Measurements from ENCODE around the gene TAMALIN. TPM values are rescaled to one million over a fixed set of nuclear protein-coding genes. Genes with fewer than 3 reads are reported as not detected.
A peak's percentile ranks its signal among the peaks of the same experiment; 100 is the strongest.

The TAMALIN gene
- total RNA-seq, result 100 to 1,000 TPM in 1 of 2 donors, 10 to 100 TPM in 1; 64.2 to 129 TPM
- 10 to 100 TPM in 1 of 2 donors, 1 to 10 TPM in 1; 7.1 to 13.8 TPM for polyA plus RNA-seq
- long read RNA-seq, donor 1, partial matches to known transcripts, result 0 of 5 reads
- long read RNA-seq, donor 1, other reads (novel, unspliced or antisense), result 5 of 5 reads
- long read RNA-seq, donor 2, transcript GRASP-201 (8 exons, 1,933 nt), result major isoform, 32 of 61 reads
- long read RNA-seq, donor 2, partial matches to known transcripts, result 1 of 61 reads
- long read RNA-seq, donor 2, other reads (novel, unspliced or antisense), result 23 of 61 reads

DNA sequence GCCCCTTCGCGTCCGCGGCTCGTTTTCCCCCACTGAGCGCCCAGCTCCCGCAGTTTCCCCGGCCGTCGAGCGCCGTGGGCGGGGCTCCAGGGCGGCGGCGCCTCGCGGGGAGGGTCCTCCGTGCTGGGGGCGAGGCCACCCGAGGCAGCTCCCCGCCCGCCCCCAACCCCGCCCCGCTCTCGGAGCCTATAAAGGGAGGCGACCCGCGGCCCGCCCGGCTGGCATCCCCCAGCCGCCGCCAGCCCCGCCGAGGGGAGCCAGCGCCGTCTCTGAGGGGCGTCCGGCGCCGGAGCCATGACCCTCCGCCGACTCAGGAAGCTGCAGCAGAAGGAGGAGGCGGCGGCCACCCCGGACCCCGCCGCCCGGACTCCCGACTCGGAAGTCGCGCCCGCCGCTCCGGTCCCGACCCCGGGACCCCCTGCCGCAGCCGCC lies at the start of gene TAMALIN:
TSS of gene TAMALIN (plus strand) at position 221 of the 432 bp plus-strand sequence. CDS start at position 295, 74 bp downstream.
- DNase-seq (peak; percentile 85 to 90), ATAC-seq (ENCODE audit: low FRiP score) (peak; percentile 58)
- Histone ChIP-seq H3K9me3 (ENCODE audit: control insufficient read depth, low read length) (no peaks in the 10 kb centered on the region), H3K27me3 (ENCODE audit: control insufficient read depth in 1 of 2, insufficient read depth in 2 of 2, low read length in 1 of 2) (no peaks in the 10 kb centered on the region), H3K4me1 (ENCODE audit: control insufficient read depth in 1 of 2, insufficient read depth in 2 of 2, low read length in 2 of 2) (no peaks in the 10 kb centered on the region), H3K36me3 (ENCODE audit: control insufficient read depth in 1 of 2, insufficient read depth in 2 of 2, low read length in 1 of 2) (no peaks in the 10 kb centered on the region), H3K4me3 (ENCODE audit: low read length in 2 of 2) (peak within 1 kb of the TSS; percentile 44 to 50), H3K27ac (ENCODE audit: low read depth in 1 of 2, low read length in 2 of 2) (no peak within 1 kb of the TSS)
- intact Hi-C loops (cut with DNase I), result no loop called here
- 0 to 1% methylated on average over 34 to 60 of the region's 60 CpGs for WGBS, 2 donors

DNA sequence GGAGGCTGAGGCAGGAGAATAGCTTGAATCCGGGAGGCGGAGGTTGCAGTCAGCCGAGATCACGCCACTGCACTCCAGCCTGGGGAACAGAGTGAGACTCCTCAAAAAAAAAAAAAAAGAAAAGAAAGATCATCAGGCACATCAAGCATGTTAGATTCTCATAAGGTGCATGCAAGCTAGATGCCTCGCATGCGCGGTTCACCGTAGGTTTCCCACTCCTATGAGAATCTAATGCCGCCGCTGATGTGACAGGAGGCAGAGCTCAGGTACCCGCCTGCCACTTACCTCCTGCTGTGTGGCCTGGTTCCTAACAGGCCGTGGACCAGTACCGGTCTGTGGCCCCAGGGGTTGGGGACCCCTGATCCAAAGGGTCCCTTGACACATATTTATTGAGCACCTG lies 48.2 kb upstream of the TAMALIN start:
- Histone ChIP-seq H3K9me3 (ENCODE audit: control insufficient read depth, low read length) (no peaks in the 10 kb centered on the region), H3K36me3 (ENCODE audit: control insufficient read depth in 1 of 2, insufficient read depth in 2 of 2, low read length in 1 of 2) (peaks cover 0 to 3% of the 10 kb centered on the region in 2 donors), H3K4me1 (ENCODE audit: control insufficient read depth in 1 of 2, insufficient read depth in 2 of 2, low read length in 2 of 2) (peaks cover 0 to 4% of the 10 kb centered on the region in 2 donors), H3K4me3 (ENCODE audit: low read length in 2 of 2) (no peak overlapping the region), H3K27me3 (ENCODE audit: control insufficient read depth in 1 of 2, insufficient read depth in 2 of 2, low read length in 1 of 2) (no peaks in the 10 kb centered on the region), H3K27ac (ENCODE audit: low read depth in 1 of 2, low read length in 2 of 2) (no peak overlapping the region)
- no peak for ATAC-seq (ENCODE audit: low FRiP score)
- intact Hi-C loops (cut with DNase I), result no loop called here
- no peak for DNase-seq
- 97% methylated on average over 13 of the region's 13 CpGs for WGBS, 2 donors

DNA sequence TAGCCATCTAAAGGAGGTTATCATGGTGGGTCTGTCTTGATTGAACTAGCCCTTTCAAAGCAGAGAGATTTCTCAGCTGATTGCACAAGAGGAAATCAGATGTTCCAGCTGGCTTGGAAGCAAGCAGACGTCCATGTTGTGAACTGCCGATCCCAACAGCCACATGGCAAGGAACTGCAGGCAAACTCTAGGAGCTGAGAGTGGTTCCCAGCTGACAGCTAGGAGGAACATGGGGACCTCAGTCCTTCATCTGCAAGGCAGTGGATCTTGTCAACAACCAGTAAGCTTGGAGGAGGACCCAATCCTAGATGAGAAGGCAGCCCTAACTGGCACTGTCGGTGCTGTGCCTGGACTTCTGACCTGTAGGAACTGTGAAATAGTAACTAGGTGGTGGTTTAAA lies 47.5 kb upstream of the TAMALIN start:
- WGBS, 2 donors, result 35% methylated on average over 3 of the region's 3 CpGs
- H3K4me1 ChIP-seq (ENCODE audit: control insufficient read depth in 1 of 2, insufficient read depth in 2 of 2, low read length in 2 of 2), result peaks cover 0 to 4% of the 10 kb centered on the region in 2 donors
- intact Hi-C loops (cut with DNase I), result no loop called here

DNA sequence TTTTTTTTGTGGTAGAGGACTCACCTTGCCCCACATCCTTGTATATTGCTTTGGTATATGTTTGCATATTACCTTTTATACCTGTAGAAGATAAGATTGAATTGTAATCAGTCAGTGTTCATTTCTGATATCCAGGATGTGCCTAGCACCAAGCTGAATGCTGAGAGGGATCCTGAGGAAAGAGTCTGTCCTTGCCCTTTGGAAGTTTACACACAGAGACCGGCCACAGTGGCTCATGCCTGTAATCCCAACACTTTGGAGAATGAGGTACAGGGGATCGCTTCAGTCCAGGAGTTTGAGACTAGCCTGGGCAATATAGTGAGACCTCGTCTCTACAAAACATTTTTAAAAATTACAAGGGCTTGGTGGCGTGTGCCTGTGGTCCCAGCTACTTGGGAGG lies 46.8 kb upstream of the TAMALIN start:
- intact Hi-C loops (cut with DNase I), result no loop called here
- peaks cover 0 to 4% of the 10 kb centered on the region in 2 donors for H3K4me1 ChIP-seq (ENCODE audit: control insufficient read depth in 1 of 2, insufficient read depth in 2 of 2, low read length in 2 of 2)
- H3K9me3 ChIP-seq (ENCODE audit: control insufficient read depth, low read length), result no peaks in the 10 kb centered on the region
- WGBS, 2 donors, result 93 to 97% methylated on average over 4 of the region's 4 CpGs
- H3K4me3 ChIP-seq (ENCODE audit: low read length in 2 of 2), result no peak overlapping the region
- no peak for DNase-seq
- H3K36me3 ChIP-seq (ENCODE audit: control insufficient read depth in 1 of 2, insufficient read depth in 2 of 2, low read length in 1 of 2), result peaks cover 0 to 3% of the 10 kb centered on the region in 2 donors
- H3K27me3 ChIP-seq (ENCODE audit: control insufficient read depth in 1 of 2, insufficient read depth in 2 of 2, low read length in 1 of 2), result no peaks in the 10 kb centered on the region
- ATAC-seq (ENCODE audit: low FRiP score), result no peak
- no peak overlapping the region for H3K27ac ChIP-seq (ENCODE audit: low read depth in 1 of 2, low read length in 2 of 2)

More for the DNA sequence above, 47.5 kb upstream of the TAMALIN start:
- ATAC-seq (ENCODE audit: low FRiP score) (peak; percentile 56), DNase-seq (peak in 1 of 2 donors; percentile 52)
- H3K36me3 ChIP-seq (ENCODE audit: control insufficient read depth in 1 of 2, insufficient read depth in 2 of 2, low read length in 1 of 2), result peaks cover 0 to 3% of the 10 kb centered on the region in 2 donors
- no peaks in the 10 kb centered on the region for H3K9me3 ChIP-seq (ENCODE audit: control insufficient read depth, low read length)
- H3K27ac ChIP-seq (ENCODE audit: low read depth in 1 of 2, low read length in 2 of 2), result no peak overlapping the region
- no peaks in the 10 kb centered on the region for H3K27me3 ChIP-seq (ENCODE audit: control insufficient read depth in 1 of 2, insufficient read depth in 2 of 2, low read length in 1 of 2)
- H3K4me3 ChIP-seq (ENCODE audit: low read length in 2 of 2), result no peak overlapping the region

DNA sequence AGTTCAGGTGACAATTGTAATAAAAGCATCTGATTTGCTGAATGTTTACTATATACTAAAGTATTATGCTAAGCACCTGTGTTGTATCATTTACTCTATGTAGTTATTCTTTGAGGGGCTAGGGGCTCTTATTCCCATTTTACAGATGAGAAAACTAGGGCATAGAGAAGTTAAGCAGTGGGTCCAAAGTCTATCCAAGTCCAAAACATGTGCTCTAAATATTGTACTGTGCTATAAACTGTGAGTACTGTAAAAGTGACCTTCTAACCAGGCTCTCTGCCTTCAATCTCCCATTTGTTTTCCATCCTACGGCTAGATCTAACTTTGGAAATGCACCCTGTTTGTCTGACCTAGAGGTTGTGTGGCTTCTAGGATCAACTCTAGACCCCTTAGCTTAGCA lies 46.3 kb upstream of the TAMALIN start:
- H3K27ac ChIP-seq (ENCODE audit: low read depth in 1 of 2, low read length in 2 of 2), result no peak overlapping the region
- no peak for DNase-seq
- H3K36me3 ChIP-seq (ENCODE audit: control insufficient read depth in 1 of 2, insufficient read depth in 2 of 2, low read length in 1 of 2), result peaks cover 0 to 3% of the 10 kb centered on the region in 2 donors
- H3K9me3 ChIP-seq (ENCODE audit: control insufficient read depth, low read length), result no peaks in the 10 kb centered on the region
- 87 to 94% methylated on average over 1 of the region's 1 CpG for WGBS, 2 donors
- peaks cover 0 to 2% of the 10 kb centered on the region in 2 donors for H3K4me1 ChIP-seq (ENCODE audit: control insufficient read depth in 1 of 2, insufficient read depth in 2 of 2, low read length in 2 of 2)
- intact Hi-C loops (cut with DNase I), result no loop called here
- ATAC-seq (ENCODE audit: low FRiP score), result no peak
- H3K27me3 ChIP-seq (ENCODE audit: control insufficient read depth in 1 of 2, insufficient read depth in 2 of 2, low read length in 1 of 2), result no peaks in the 10 kb centered on the region
- no peak overlapping the region for H3K4me3 ChIP-seq (ENCODE audit: low read length in 2 of 2)

DNA sequence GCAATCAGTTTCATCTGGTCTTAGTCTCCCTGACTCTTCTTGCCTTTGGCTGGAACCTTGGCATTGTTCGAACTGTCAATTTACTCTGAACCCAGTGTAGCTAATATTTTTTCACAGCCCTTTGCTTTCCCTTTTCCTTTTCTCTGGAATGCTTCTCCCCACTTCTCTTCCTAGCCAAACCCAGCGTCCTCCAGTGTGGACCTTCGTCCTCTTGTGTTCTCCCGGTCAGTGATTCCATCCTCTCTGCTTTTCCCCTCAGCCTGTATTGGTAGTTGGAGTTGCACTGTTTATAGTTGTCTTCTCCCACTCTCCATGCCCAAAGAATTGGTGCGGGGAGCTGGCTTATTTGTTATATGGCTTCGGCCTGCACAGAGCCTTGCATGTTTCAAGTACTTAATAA lies 45.9 kb upstream of the TAMALIN start:
- Histone ChIP-seq H3K4me3 (ENCODE audit: low read length in 2 of 2) (no peak overlapping the region), H3K36me3 (ENCODE audit: control insufficient read depth in 1 of 2, insufficient read depth in 2 of 2, low read length in 1 of 2) (peaks cover 0 to 3% of the 10 kb centered on the region in 2 donors), H3K27me3 (ENCODE audit: control insufficient read depth in 1 of 2, insufficient read depth in 2 of 2, low read length in 1 of 2) (no peaks in the 10 kb centered on the region), H3K4me1 (ENCODE audit: control insufficient read depth in 1 of 2, insufficient read depth in 2 of 2, low read length in 2 of 2) (peaks cover 0 to 2% of the 10 kb centered on the region in 2 donors), H3K27ac (ENCODE audit: low read depth in 1 of 2, low read length in 2 of 2) (no peak overlapping the region), H3K9me3 (ENCODE audit: control insufficient read depth, low read length) (no peaks in the 10 kb centered on the region)
- DNase-seq (no peak), ATAC-seq (ENCODE audit: low FRiP score) (no peak)
- 93% methylated on average over 6 of the region's 6 CpGs for WGBS, 2 donors
- intact Hi-C loops (cut with DNase I), result no loop called here

DNA sequence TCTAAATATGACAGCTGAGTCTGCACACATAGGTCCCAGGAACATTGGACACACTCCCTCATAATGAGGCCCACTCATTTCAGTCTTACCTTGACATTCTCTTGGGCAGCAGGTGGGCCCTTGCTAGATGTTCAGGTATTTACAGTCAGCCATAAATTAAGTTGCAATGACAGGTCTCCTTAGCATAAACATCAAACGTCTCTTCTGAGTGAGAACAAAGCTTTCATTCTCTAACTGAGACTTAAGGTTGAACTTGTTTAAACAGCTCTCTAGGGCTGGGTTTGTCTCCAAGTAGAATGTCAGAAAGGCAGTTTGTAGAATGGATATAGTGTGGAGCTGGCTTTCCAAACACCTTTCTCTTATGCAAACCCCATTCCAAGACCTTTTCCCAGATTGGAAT lies 44.9 kb upstream of the TAMALIN start:
- ATAC-seq (ENCODE audit: low FRiP score) (no peak), DNase-seq (no peak)
- 20 to 21% methylated on average over 1 of the region's 1 CpG for WGBS, 2 donors
- Histone ChIP-seq H3K27me3 (ENCODE audit: control insufficient read depth in 1 of 2, insufficient read depth in 2 of 2, low read length in 1 of 2) (no peaks in the 10 kb centered on the region), H3K4me3 (ENCODE audit: low read length in 2 of 2) (no peak overlapping the region), H3K4me1 (ENCODE audit: control insufficient read depth in 1 of 2, insufficient read depth in 2 of 2, low read length in 2 of 2) (peaks cover 0 to 2% of the 10 kb centered on the region in 2 donors), H3K9me3 (ENCODE audit: control insufficient read depth, low read length) (no peaks in the 10 kb centered on the region), H3K27ac (ENCODE audit: low read depth in 1 of 2, low read length in 2 of 2) (no peak overlapping the region), H3K36me3 (ENCODE audit: control insufficient read depth in 1 of 2, insufficient read depth in 2 of 2, low read length in 1 of 2) (peaks cover 0 to 3% of the 10 kb centered on the region in 2 donors)
- intact Hi-C loops (cut with DNase I), result no loop called here

DNA sequence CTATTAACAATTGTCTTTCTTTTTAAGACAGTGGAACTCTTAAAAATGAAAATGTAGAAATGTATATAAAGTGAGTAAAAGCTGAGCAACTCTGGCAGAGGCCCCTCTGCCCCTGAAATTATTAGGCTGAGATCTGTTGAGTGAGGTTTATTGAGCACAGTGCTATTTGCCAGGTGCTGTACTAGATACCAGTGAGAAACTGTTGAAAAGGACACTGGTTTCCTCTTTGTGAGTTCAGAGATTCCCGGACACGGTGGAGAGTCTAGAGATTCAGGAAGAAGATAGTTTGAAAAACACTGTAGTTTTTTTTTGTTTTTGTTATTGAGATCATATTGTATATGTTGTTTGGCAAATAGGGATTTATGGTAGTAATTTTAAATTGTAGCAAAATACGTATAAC lies 44.0 kb upstream of the TAMALIN start:
- intact Hi-C loops (cut with DNase I), result no loop called here
- 70 to 90% methylated on average over 3 of the region's 3 CpGs for WGBS, 2 donors
- no peak for ATAC-seq (ENCODE audit: low FRiP score)

DNA sequence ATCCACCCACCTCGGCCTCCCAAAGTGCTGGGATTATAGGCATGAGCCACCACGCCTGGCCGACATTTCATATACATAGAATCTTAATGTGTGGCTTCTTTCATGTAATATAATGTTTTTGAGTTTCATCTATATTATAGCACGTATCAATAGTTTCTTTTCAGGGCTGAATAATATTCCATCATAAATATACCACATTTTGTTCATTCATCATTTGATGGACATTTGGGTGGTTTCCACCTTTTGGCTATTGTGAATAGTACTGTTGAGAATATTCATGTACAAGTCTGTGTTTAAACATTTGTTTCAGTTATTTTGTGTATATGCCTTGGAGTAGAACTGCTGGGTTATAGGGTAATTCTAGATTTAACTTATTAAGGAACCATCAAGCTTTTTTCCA lies 43.3 kb upstream of the TAMALIN start:
- Histone ChIP-seq H3K4me3 (ENCODE audit: low read length in 2 of 2) (no peak overlapping the region), H3K36me3 (ENCODE audit: control insufficient read depth in 1 of 2, insufficient read depth in 2 of 2, low read length in 1 of 2) (peaks cover 0 to 3% of the 10 kb centered on the region in 2 donors), H3K27me3 (ENCODE audit: control insufficient read depth in 1 of 2, insufficient read depth in 2 of 2, low read length in 1 of 2) (no peaks in the 10 kb centered on the region), H3K9me3 (ENCODE audit: control insufficient read depth, low read length) (no peaks in the 10 kb centered on the region), H3K4me1 (ENCODE audit: control insufficient read depth in 1 of 2, insufficient read depth in 2 of 2, low read length in 2 of 2) (peaks cover 0 to 2% of the 10 kb centered on the region in 2 donors), H3K27ac (ENCODE audit: low read depth in 1 of 2, low read length in 2 of 2) (no peak overlapping the region)
- no peak for ATAC-seq (ENCODE audit: low FRiP score)
- WGBS, 2 donors, result 95 to 99% methylated on average over 4 of the region's 4 CpGs
- intact Hi-C loops (cut with DNase I), result no loop called here
- no peak for DNase-seq

More for the DNA sequence above, 44.0 kb upstream of the TAMALIN start:
- H3K4me3 ChIP-seq (ENCODE audit: low read length in 2 of 2), result no peak overlapping the region
- H3K4me1 ChIP-seq (ENCODE audit: control insufficient read depth in 1 of 2, insufficient read depth in 2 of 2, low read length in 2 of 2), result peaks cover 0 to 2% of the 10 kb centered on the region in 2 donors
- H3K27me3 ChIP-seq (ENCODE audit: control insufficient read depth in 1 of 2, insufficient read depth in 2 of 2, low read length in 1 of 2), result no peaks in the 10 kb centered on the region
- H3K9me3 ChIP-seq (ENCODE audit: control insufficient read depth, low read length), result no peaks in the 10 kb centered on the region
- H3K36me3 ChIP-seq (ENCODE audit: control insufficient read depth in 1 of 2, insufficient read depth in 2 of 2, low read length in 1 of 2), result peaks cover 0 to 3% of the 10 kb centered on the region in 2 donors
- DNase-seq, result no peak
- H3K27ac ChIP-seq (ENCODE audit: low read depth in 1 of 2, low read length in 2 of 2), result no peak overlapping the region
